Effector memory CD4-positive, alpha-beta T cell (primary cell): ENCODE results near the gene ANKRD63.

Experiments
- DNase-seq, 3 donors: peaks; one replicate each; pipeline ENCODE4 v3.0.0-alpha.2; 2020
- H3K27ac ChIP-seq: 2 replicates; pipeline ENCODE4 v1.7.0; 2013; ENCODE audit warnings: mild to moderate bottlenecking, low read length, moderate library complexity; ENCODE audit not compliant: insufficient read depth, poor library complexity, severe bottlenecking
- H3K27me3 ChIP-seq: replicated peaks from 2 replicates; pipeline ENCODE4 v1.7.0; 2013; ENCODE audit warnings: mild to moderate bottlenecking, low read length; ENCODE audit not compliant: insufficient read depth, control insufficient read depth, poor library complexity, severe bottlenecking
- H3K36me3 ChIP-seq: 2 replicates; pipeline ENCODE4 v1.7.0; 2013; ENCODE audit warnings: mild to moderate bottlenecking, low read length, moderate library complexity; ENCODE audit not compliant: control insufficient read depth, insufficient read depth
- H3K4me1 ChIP-seq: 2 replicates; pipeline ENCODE4 v1.7.0; 2013; ENCODE audit warnings: low read length, mild to moderate bottlenecking; ENCODE audit not compliant: control insufficient read depth, insufficient read depth, poor library complexity, severe bottlenecking
- H3K4me3 ChIP-seq: 2 replicates; pipeline ENCODE4 v1.7.0; 2013; ENCODE audit warnings: low read length, low read depth, mild to moderate bottlenecking; ENCODE audit not compliant: insufficient read depth, poor library complexity, severe bottlenecking
- H3K9me3 ChIP-seq: 2 replicates; pipeline ENCODE4 v1.7.0; 2013; ENCODE audit warnings: mild to moderate bottlenecking, low read length, moderate library complexity; ENCODE audit not compliant: control insufficient read depth

Gene ANKRD63

GRCh38 chr15:40272485-40273056 lies 10.3 kb downstream of the ANKRD63 start:
- Histone ChIP-seq H3K4me3 (no peak overlapping the region), H3K27me3 (no peaks in the 10 kb centered on the region), H3K36me3 (no peaks in the 10 kb centered on the region), H3K4me1 (no peaks in the 10 kb centered on the region), H3K9me3 (no peaks in the 10 kb centered on the region), H3K27ac (no peak overlapping the region)
- no peak for DNase-seq

- Histone ChIP-seq H3K27ac (no peak overlapping the region), H3K4me3 (no peak overlapping the region), H3K4me1 (no peaks in the 10 kb centered on the region), H3K9me3 (no peaks in the 10 kb centered on the region), H3K36me3 (no peaks in the 10 kb centered on the region), H3K27me3 (no peaks in the 10 kb centered on the region)
- DNase-seq, result no peak
Measured at GRCh38 chr15:40271685-40272484, 11.0 kb downstream of the ANKRD63 start.

- Histone ChIP-seq H3K4me3 (no peak overlapping the region), H3K27me3 (no peaks in the 10 kb centered on the region), H3K27ac (no peak overlapping the region), H3K36me3 (no peaks in the 10 kb centered on the region), H3K9me3 (no peaks in the 10 kb centered on the region), H3K4me1 (no peaks in the 10 kb centered on the region)
- DNase-seq, result no peak
Measured at GRCh38 chr15:40270246-40270995, 12.4 kb downstream of the ANKRD63 start.

- Histone ChIP-seq H3K27ac (no peak overlapping the region), H3K4me3 (no peak overlapping the region), H3K4me1 (no peaks in the 10 kb centered on the region), H3K36me3 (no peaks in the 10 kb centered on the region), H3K9me3 (no peaks in the 10 kb centered on the region), H3K27me3 (no peaks in the 10 kb centered on the region)
- DNase-seq, result no peak
Measured at GRCh38 chr15:40269604-40270003, 13.3 kb downstream of the ANKRD63 start.

- DNase-seq, result no peak
- H3K4me1 ChIP-seq, result no peaks in the 10 kb centered on the region
- H3K36me3 ChIP-seq, result no peaks in the 10 kb centered on the region
- H3K27ac ChIP-seq, result no peak overlapping the region
- no peak overlapping the region for H3K4me3 ChIP-seq
- H3K27me3 ChIP-seq, result no peaks in the 10 kb centered on the region
- no peaks in the 10 kb centered on the region for H3K9me3 ChIP-seq
Measured at GRCh38 chr15:40267670-40268069, 15.2 kb downstream of the ANKRD63 start.

- Histone ChIP-seq H3K36me3 (no peaks in the 10 kb centered on the region), H3K4me1 (no peaks in the 10 kb centered on the region)
Measured at GRCh38 chr15:40266828-40267304, 16.0 kb downstream of the ANKRD63 start.

GRCh38 chr15:40265875-40266274 lies 17.0 kb downstream of the ANKRD63 start:
- Histone ChIP-seq H3K9me3 (no peaks in the 10 kb centered on the region), H3K4me3 (no peak overlapping the region), H3K4me1 (no peaks in the 10 kb centered on the region), H3K27me3 (no peaks in the 10 kb centered on the region), H3K36me3 (no peaks in the 10 kb centered on the region), H3K27ac (no peak overlapping the region)
- no peak for DNase-seq

More at GRCh38 chr15:40266828-40267304, 16.0 kb downstream of the ANKRD63 start:
- Histone ChIP-seq H3K9me3 (no peaks in the 10 kb centered on the region), H3K27me3 (no peaks in the 10 kb centered on the region), H3K4me3 (no peak overlapping the region), H3K27ac (no peak overlapping the region)
- no peak for DNase-seq

- DNase-seq, result no peak
- H3K4me3 ChIP-seq, result no peak overlapping the region
- H3K4me1 ChIP-seq, result no peaks in the 10 kb centered on the region
Measured at GRCh38 chr15:40265355-40265754, 17.5 kb downstream of the ANKRD63 start.

GRCh38 chr15:40264321-40265153 lies 18.3 kb downstream of the ANKRD63 start:
- Histone ChIP-seq H3K27ac (no peak overlapping the region), H3K9me3 (no peaks in the 10 kb centered on the region), H3K36me3 (no peaks in the 10 kb centered on the region), H3K4me1 (no peaks in the 10 kb centered on the region), H3K4me3 (no peak overlapping the region), H3K27me3 (no peaks in the 10 kb centered on the region)
- DNase-seq, result no peak

More at GRCh38 chr15:40265355-40265754, 17.5 kb downstream of the ANKRD63 start:
- no peaks in the 10 kb centered on the region for H3K9me3 ChIP-seq
- no peaks in the 10 kb centered on the region for H3K36me3 ChIP-seq
- no peaks in the 10 kb centered on the region for H3K27me3 ChIP-seq
- no peak overlapping the region for H3K27ac ChIP-seq
